ENCODE data around the gene RIMBP2.

DNA sequence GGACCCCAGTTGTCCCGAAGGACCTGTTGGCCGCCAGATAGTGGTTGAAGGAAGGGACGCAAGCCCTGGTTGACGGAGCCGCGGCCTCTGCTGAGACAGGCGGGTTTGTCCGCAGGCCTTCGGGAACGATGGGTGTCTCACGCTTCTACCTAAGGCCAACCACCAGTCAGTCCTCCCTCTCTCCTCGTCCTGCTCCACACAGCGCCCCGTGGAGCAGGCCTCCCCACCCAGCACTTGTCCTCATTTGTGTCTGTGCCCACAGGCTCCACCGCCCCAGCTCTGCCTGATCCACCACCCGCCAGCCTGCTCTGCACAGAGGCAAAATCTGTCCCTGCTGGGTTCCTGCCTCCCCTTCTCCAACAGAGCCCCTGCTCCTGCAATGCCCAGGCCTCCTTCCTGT, 41.0 kb downstream of the RIMBP2 start:
- TF ChIP-seq ZC3H11A (IDR thresholded peaks at IDR 0.05; ENCODE audit: low read depth, low read length) = no peak
- TF ChIP-seq, protein P1, sequence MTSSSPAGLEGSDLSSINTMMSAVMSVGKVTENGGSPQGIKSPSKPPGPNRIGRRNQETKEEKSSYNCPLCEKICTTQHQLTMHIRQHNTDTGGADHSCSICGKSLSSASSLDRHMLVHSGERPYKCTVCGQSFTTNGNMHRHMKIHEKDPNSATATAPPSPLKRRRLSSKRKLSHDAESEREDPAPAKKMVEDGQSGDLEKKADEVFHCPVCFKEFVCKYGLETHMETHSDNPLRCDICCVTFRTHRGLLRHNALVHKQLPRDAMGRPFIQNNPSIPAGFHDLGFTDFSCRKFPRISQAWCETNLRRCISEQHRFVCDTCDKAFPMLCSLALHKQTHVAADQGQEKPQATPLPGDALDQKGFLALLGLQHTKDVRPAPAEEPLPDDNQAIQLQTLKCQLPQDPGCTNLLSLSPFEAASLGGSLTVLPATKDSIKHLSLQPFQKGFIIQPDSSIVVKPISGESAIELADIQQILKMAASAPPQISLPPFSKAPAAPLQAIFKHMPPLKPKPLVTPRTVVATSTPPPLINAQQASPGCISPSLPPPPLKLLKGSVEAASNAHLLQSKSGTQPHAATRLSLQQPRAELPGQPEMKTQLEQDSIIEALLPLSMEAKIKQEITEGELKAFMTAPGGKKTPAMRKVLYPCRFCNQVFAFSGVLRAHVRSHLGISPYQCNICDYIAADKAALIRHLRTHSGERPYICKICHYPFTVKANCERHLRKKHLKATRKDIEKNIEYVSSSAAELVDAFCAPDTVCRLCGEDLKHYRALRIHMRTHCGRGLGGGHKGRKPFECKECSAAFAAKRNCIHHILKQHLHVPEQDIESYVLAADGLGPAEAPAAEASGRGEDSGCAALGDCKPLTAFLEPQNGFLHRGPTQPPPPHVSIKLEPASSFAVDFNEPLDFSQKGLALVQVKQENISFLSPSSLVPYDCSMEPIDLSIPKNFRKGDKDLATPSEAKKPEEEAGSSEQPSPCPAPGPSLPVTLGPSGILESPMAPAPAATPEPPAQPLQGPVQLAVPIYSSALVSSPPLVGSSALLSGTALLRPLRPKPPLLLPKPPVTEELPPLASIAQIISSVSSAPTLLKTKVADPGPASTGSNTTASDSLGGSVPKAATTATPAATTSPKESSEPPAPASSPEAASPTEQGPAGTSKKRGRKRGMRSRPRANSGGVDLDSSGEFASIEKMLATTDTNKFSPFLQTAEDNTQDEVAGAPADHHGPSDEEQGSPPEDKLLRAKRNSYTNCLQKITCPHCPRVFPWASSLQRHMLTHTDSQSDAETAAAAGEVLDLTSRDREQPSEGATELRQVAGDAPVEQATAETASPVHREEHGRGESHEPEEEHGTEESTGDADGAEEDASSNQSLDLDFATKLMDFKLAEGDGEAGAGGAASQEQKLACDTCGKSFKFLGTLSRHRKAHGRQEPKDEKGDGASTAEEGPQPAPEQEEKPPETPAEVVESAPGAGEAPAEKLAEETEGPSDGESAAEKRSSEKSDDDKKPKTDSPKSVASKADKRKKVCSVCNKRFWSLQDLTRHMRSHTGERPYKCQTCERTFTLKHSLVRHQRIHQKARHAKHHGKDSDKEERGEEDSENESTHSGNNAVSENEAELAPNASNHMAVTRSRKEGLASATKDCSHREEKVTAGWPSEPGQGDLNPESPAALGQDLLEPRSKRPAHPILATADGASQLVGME (CRISPR knock-in tag; IDR thresholded peaks at IDR 0.05) = no peak
- no peak for TF ChIP-seq BACH1 (tag; IDR thresholded peaks at IDR 0.05)
- TF ChIP-seq KLF16 (IDR thresholded peaks at IDR 0.05) = no peak

Measured in K562 (cell line).